GM19467 (cell line): ENCODE results near the gene CNTN5.

ENCODE experiments used
- ATAC-seq: cut with Tn5 transposase; IDR thresholded peaks from one replicate; pipeline ENCODE4 v1.9.1; 2021; ENCODE audit warnings: mild to moderate bottlenecking, moderate library complexity; ENCODE audit not compliant: unreplicated experiment

The CNTN5 gene

DNA sequence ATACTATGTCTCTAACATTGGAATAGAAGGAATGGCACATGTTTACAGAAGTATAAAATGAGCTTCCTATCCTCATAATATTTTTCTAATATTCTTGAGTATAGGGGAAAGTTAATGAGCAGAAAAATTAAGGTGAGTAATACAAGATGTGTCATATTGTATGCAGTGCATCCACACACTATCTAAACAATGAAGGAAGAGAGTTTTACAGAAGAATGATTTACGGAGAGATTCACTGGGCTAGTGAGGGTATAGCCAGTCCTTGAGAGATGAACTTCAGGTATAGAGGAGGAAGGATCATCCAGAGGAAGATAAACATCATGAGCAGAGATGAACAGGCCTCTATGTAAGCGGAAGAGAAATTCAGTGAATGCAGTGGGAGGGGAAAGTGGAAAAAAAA, 569.0 kb downstream of the CNTN5 start:
- ATAC-seq: no peak

GRCh38 chr11:99592266-99592665, 571.5 kb downstream of the CNTN5 start:
- ATAC-seq: no peak

GRCh38 chr11:99593197-99593596, 572.4 kb downstream of the CNTN5 start:
- no peak for ATAC-seq

DNA sequence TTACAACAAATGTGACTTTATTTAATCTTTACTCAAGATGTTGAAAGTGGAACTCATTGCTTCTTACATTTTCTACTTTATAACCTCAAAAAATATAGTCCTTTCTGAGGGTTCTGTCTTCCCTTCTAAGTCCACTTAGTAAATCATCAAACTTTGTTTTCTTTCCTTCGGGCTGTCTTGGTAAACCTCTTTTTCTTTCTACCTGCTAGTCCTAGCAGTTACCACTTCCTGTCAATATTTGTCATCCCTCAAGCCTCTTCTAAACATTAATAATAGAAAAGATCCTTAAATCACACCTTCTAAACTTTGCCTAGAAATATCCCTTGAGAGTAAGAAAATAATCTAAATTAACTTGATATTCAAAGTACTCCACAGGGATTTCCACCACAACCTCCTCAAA, 580.4 kb downstream of the CNTN5 start:
- ATAC-seq: peak; percentile 67

- no peak for ATAC-seq
Observed at GRCh38 chr11:99614352-99614751, 593.6 kb downstream of the CNTN5 start.

DNA sequence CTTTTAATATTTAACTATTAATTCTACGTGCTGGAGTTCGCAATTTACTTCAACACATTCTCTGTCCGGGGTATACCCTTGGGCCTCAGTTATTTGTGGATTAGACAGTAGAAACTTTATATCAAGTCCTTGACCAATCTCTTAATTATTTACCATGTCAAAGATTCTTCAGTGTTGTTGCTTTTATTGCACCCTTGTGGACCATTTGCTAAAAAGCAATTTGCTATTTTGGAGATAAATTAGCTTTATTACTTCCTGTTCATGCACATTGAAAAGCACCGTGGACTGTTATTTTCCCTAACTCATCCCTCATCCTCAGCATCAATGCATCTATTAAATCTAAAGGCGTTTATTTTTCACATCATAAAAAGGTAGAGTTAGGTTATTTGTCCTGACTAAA, 609.9 kb downstream of the CNTN5 start:
- ATAC-seq: no peak

- no peak for ATAC-seq
Observed at GRCh38 chr11:99631618-99632017, 610.9 kb downstream of the CNTN5 start.

GRCh38 chr11:99632969-99633368, 612.2 kb downstream of the CNTN5 start:
- no peak for ATAC-seq

DNA sequence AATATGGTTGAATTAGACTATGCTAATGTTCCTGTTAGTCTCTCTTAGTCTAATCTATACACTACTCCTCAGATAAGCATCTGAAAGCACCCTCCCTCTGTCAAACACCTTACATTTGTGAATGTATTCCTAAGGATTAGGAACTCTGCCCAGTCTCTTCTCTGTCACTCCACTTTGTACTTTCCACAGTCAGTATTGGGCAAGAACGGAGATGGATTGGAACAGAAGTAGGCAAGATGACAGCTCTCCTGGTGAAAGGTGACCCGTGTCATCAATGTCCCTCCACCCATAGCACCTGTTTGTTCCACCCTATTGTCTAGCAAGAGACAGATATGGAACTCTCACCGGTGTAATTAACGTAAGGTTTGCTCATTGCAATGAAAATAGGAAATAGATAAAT, 613.8 kb downstream of the CNTN5 start:
- no peak for ATAC-seq

DNA sequence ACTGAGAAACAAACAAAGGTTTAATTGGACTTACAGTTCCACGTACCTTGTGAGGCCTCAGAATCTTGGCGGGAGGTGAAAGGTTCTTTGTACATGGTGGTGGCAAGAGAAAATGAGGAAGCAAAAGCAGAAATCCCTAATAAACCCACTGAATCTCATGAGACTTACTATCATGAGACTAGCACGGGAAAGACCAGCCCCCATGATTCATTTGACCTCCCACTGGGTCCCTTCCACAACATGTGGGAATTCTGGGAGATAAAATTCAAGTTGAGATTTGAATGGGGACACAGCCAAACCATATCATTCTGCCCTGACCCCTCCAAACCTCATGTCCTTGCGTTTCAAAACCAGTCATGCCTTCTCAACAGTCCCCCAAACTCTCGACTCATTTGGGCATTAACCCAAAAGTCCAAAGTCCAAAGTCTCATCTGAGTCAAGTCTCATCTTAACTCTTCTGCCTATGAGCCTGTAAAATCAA, 617.4 kb downstream of the CNTN5 start:
- no peak for ATAC-seq

DNA sequence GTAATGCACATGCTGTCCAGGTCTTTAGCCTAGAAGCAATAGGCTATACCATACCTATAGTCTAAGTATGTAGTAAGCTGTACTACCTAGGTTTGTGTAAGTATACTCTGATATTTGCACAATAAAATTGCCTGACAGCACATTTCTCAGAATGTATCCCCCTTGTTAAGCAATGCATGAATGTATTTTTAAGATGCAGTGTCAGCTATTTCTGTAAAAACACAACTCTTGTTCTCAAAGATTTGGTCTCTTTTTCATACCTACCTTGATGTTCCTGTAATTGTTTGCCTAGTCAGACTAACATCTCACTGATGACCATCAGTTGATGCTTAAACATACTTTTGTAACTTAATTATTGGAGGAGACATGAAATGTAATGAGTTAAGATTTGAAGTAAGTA, 619.9 kb downstream of the CNTN5 start:
- ATAC-seq: no peak

DNA sequence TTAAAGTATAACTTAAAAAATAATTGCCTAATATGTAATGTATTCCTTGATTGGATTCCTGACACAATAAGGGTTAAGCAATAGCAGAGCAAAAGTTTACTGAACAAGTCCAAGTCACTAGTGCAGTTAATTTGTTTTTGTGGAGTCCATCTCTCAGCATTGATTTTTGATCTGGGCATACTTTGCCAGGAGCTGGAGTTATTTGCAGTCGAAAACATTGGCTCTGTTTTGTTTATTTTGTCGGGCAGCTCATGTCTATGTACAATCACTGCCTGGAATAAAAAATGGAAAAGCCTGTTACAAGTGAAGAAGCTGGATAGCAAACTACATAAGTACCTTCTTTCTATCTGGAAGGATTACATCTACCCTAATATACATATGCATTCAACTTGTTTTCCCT, 625.2 kb downstream of the CNTN5 start:
- no peak for ATAC-seq

- ATAC-seq: no peak
Observed at GRCh38 chr11:99670067-99670676, 649.4 kb downstream of the CNTN5 start.

GRCh38 chr11:99671808-99672409, 651.2 kb downstream of the CNTN5 start:
- no peak for ATAC-seq

GRCh38 chr11:99676292-99676691, 655.5 kb downstream of the CNTN5 start:
- ATAC-seq: no peak

GRCh38 chr11:99682171-99682570, 661.4 kb downstream of the CNTN5 start:
- no peak for ATAC-seq

- no peak for ATAC-seq
Observed at GRCh38 chr11:99682646-99683045, 661.9 kb downstream of the CNTN5 start.

DNA sequence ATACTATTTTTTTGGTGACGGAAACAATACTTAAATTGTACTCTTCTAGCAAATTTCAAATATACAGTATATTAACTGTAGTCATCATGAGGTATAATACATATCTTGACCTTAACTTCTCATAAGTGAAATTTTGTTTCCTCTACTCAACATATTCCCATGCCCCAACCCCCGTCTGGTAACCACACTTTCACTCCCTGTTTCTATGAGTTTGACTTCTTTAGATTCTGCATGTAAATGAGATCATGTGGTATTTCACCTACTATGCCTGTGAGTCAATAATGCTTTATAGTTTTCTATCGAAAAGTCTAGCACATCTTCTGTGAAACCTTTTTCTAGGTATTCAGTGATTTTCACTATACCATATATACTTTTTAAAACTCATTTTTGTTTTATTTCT, 663.2 kb downstream of the CNTN5 start:
- no peak for ATAC-seq

GRCh38 chr11:99686838-99687237, 666.1 kb downstream of the CNTN5 start:
- ATAC-seq: no peak

DNA sequence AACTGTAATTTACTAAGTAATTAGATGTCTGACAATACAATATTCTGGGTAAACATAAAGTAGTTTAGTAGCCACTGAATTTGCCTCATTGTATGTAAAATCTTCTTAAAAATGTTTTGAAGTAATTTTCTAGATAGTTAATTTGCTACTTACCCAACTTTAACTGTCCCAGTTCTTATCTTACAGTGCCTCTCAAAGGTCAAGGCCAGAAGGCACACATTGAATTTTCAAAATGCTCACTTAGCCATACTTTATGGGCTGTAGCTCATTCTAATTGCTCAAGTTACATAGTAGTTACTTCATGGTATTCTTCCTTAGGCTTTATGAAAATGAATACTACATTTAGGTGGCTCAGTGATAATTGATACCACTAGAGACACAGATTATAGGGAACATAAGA, 666.6 kb downstream of the CNTN5 start:
- ATAC-seq: no peak

DNA sequence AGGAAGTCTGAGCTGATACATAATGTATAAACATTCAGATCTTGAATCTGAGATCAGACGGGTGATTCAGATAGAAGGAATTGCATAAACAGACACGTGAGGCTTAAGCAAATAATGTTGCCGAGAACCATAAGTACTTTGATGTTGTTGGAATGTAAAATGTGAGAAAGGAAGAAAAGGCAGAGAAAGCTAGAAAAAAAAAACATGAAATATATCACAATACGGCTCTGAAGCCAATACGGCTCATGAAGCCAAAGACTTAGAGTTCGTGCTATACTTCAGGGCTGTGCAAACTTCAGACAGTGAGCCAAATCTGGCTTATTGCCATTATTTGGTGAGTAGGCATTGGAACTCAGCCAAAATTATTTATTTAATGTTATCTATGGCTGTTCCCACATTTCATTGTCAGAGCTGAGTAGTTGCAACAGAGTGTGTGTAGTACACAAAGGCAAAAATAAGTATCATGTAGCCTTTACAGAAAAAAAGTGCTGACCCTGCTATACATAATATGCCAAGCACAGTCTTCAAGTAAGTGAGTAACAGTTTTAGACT, 673.3 kb downstream of the CNTN5 start:
- ATAC-seq: no peak

- ATAC-seq: no peak
Observed at GRCh38 chr11:99695106-99695505, 674.4 kb downstream of the CNTN5 start.

DNA sequence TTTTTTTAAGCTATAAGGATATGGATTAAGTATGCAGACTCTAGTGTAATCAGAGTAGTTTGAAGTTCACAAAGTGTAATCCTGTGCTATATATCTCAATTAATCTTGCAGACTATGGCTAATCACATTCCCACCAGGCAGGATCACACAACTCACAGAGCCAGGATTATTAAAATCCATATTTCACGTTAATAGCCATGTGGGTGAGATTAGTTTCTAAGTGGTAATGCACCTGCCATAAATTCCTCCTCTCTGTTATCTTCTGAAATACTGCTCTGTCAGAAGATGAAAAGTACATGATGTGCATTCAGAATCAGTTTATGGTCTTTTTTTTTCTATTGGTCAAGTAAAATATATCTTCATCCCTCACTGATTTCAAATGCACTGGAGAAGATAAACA, 686.1 kb downstream of the CNTN5 start:
- ATAC-seq: no peak
